SH-SY5Y (cell line): ENCODE data around the gene ASTN1.

ENCODE experiments used
- GATA2 ChIP-seq: IDR thresholded peaks from 2 replicates; pipeline ENCODE4 v1.6.1; 2011; ENCODE audit warnings: mild to moderate bottlenecking, low read depth, low read length
- GATA3 ChIP-seq: IDR thresholded peaks from 2 replicates; pipeline ENCODE4 v1.6.1; 2011; ENCODE audit warnings: low read depth, mild to moderate bottlenecking, low read length, moderate library complexity

- TF ChIP-seq GATA2: no peak
- TF ChIP-seq GATA3: no peak
Measured at GRCh38 chr1:176919386-176920378, 244.8 kb downstream of the ASTN1 start.
